Astrocyte (in vitro differentiated cells and primary cell): ENCODE data around the gene RINL.
"Not testable (repeated sequence)": the region's sequence is repeated elsewhere in the genome, so short reads cannot be mapped to it uniquely, and the experiment has no call there.

Source experiments
- EZH2 ChIP-seq: IDR thresholded peaks from 2 replicates; pipeline ENCODE4 v1.6.1; 2012; ENCODE audit warnings: mild to moderate bottlenecking, low read length, inconsistent platforms; ENCODE audit not compliant: insufficient read depth
- TF ChIP-seq, protein P1 (sequence below): IDR thresholded peaks from 2 replicates; pipeline ENCODE4 v1.5.1; 2011; ENCODE audit warnings: low read depth, mild to moderate bottlenecking, inconsistent platforms, low read length, moderate library complexity; ENCODE audit not compliant: insufficient read depth

DNA sequence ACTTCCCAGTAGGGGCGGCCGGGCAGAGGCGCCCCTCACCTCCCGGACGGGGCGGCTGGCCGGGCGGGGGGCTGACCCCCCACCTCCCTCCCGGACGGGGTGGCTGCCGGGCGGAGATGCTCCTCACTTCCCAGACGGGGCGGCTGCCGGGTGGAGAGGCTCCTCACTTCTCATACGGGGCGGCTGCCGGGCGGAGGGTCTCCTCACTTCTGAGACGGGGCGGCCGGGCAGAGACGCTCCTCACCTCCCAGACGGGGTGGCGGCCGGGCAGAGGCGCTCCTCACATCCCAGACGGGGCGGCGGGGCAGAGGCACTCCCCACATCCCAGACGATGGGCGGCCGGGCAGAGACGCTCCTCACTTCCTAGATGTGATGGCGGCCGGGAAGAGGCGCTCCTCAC, 22.3 kb downstream of the RINL start:
- TF ChIP-seq, protein P1, sequence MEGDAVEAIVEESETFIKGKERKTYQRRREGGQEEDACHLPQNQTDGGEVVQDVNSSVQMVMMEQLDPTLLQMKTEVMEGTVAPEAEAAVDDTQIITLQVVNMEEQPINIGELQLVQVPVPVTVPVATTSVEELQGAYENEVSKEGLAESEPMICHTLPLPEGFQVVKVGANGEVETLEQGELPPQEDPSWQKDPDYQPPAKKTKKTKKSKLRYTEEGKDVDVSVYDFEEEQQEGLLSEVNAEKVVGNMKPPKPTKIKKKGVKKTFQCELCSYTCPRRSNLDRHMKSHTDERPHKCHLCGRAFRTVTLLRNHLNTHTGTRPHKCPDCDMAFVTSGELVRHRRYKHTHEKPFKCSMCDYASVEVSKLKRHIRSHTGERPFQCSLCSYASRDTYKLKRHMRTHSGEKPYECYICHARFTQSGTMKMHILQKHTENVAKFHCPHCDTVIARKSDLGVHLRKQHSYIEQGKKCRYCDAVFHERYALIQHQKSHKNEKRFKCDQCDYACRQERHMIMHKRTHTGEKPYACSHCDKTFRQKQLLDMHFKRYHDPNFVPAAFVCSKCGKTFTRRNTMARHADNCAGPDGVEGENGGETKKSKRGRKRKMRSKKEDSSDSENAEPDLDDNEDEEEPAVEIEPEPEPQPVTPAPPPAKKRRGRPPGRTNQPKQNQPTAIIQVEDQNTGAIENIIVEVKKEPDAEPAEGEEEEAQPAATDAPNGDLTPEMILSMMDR = not testable (repeated sequence)
- TF ChIP-seq EZH2 = not testable (repeated sequence)
